MM.1S (cell line): ENCODE results near the gene CCDC185.

Experiments
- CTCF ChIP-seq: fragments of 300-600 bp; sonication (generic); IDR thresholded peaks from 2 replicates; pipeline ENCODE4 v1.5.1; 2016; ENCODE audit warnings: antibody characterized with exemption, low read length, mixed read lengths
- EZH2 ChIP-seq: fragments of 300-600 bp; sonication (generic); optimal IDR thresholded peaks from 2 replicates; pipeline ENCODE3; 2017; ENCODE audit warnings: low read depth, mild to moderate bottlenecking, antibody characterized with exemption, low read length, mixed read lengths
- EZH2phosphoT487 ChIP-seq: fragments of 300-600 bp; sonication (generic); IDR thresholded peaks from 2 replicates; pipeline ENCODE4 v1.6.1; 2018; ENCODE audit warnings: antibody characterized with exemption, low read length

- TF ChIP-seq EZH2 (no peak), CTCF (no peak), EZH2phosphoT487 (no peak)
Observed at GRCh38 chr1:223422911-223423310, 29.7 kb downstream of the CCDC185 start.
